Mucosa of descending colon (tissue), 3 donors: Measurements from ENCODE around the gene STAT6. TPM values are rescaled to one million over a fixed set of nuclear protein-coding genes. Genes with fewer than 3 reads are reported as not detected.
A peak's percentile ranks its signal among the peaks of the same experiment; 100 is the strongest.

ENCODE experiments used
- ATAC-seq: fragments of 200-7000 bp; cut with Tn5 transposase; one replicate; pipeline ENCODE4 v1.9.1; 2020; ENCODE audit warnings: mild to moderate bottlenecking, moderate library complexity
- DNase-seq, 3 donors: peaks; one replicate each; pipeline ENCODE4 v3.0.0-alpha.2; 2020
- H3K36me3 ChIP-seq: fragments of 200-600 bp; one replicate; pipeline ENCODE4 v1.8.0; 2021; ENCODE audit warnings: low read depth, mild to moderate bottlenecking
- H3K4me1 ChIP-seq: fragments of 200-600 bp; one replicate; pipeline ENCODE4 v1.8.0; 2021; ENCODE audit warnings: low read depth, mild to moderate bottlenecking
- H3K4me3 ChIP-seq: fragments of 200-600 bp; one replicate; pipeline ENCODE4 v1.8.0; 2021; ENCODE audit warnings: mild to moderate bottlenecking
- H3K9me3 ChIP-seq: fragments of 200-600 bp; one replicate; pipeline ENCODE4 v1.8.0; 2021; ENCODE audit warnings: mild to moderate bottlenecking
- intact Hi-C, 2 donors: fragments of 100-400 bp; cut with DNase I in 1 of 2; cut with micrococcal nuclease in 1 of 2; formaldehyde crosslinking; loops; one replicate each; pipeline versions ENCODE4 v1.11.0 to v1.11.1; 2022; cut with DNase I, micrococcal nuclease
- total RNA-seq, 3 donors: library from RNA; stranded (reverse); fragmentation: NEBNext Ultra II Directional in 2 of 3; extraction: Animal tissue kit (Norgen Biotek cat#: 25700) in 2 of 3; gene quantifications; one replicate each; pipeline versions ENCODE4 v1.2.1 to v1.2.4, GENCODE V29; 2021 to 2023
- TF ChIP-seq, protein P1 (sequence below): fragments of 200-600 bp; IDR thresholded peaks from one replicate; pipeline ENCODE4 v1.8.0; 2022; ENCODE audit warnings: antibody characterized with exemption, mild to moderate bottlenecking
- donor health status: DM: no; HTN: no; CAD: no; lungs with moderate emphysema.
- donor health status: DM: no; HTN: no; CAD: no.
- donor health status: DM: no; HTN: yes; CAD: no.

STAT6 gene
- total RNA-seq, 3 donors from 2014 or later, result 219 to 286 (median 281) TPM

DNA sequence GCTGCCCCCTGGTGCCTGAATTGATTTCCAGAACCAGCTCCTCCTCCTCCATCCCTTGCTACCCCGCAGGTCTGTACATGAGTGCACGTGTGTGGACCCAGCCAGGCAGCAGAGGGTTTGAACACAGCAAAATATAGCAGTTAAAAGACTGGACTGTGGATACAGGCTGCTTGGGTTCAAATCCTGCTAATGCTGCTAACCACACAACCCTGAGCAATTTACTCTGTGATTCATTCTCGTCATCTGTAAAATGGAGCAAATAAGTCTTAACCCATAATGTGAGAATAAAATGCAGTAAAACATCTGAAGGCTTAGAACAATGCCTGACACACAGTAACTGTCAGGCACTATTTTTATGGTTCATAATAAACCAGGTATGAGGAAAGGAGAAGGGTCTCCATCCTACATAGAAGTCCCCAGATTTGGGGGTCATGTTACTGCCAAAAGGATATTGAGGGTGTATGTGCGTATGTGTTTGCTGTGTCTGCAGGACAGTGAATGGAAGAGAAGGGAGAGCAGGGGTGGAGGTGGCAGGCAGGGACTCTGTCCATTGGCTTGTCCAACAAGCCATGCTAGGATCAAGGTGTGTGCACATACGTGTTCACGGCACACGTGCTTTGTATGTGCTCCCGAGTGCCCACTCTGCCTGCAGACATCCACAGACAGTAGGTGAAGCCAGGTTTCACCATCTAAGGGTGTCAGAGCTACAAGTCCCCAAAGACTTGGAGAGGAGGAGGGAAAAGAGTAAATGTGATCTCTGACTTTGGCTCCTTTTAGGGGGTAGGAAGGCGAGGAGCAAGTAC lies 1.5 kb upstream of the STAT6 start:
- Histone ChIP-seq H3K4me1 (peaks cover 14% of the 10 kb centered on the region), H3K9me3 (no peaks in the 10 kb centered on the region), H3K4me3 (no peak overlapping the region), H3K36me3 (no peaks in the 10 kb centered on the region)
- TF ChIP-seq, protein P1, sequence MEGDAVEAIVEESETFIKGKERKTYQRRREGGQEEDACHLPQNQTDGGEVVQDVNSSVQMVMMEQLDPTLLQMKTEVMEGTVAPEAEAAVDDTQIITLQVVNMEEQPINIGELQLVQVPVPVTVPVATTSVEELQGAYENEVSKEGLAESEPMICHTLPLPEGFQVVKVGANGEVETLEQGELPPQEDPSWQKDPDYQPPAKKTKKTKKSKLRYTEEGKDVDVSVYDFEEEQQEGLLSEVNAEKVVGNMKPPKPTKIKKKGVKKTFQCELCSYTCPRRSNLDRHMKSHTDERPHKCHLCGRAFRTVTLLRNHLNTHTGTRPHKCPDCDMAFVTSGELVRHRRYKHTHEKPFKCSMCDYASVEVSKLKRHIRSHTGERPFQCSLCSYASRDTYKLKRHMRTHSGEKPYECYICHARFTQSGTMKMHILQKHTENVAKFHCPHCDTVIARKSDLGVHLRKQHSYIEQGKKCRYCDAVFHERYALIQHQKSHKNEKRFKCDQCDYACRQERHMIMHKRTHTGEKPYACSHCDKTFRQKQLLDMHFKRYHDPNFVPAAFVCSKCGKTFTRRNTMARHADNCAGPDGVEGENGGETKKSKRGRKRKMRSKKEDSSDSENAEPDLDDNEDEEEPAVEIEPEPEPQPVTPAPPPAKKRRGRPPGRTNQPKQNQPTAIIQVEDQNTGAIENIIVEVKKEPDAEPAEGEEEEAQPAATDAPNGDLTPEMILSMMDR, result peak; percentile 50
- ATAC-seq (peak; percentile 68), DNase-seq (peak in 2 of 3 donors; percentile 23 to 95)
- intact Hi-C loops, result loop anchor here (5.0 to 10.0 kb wide), 2 partner anchors 45 to 48 kb away; no protein-coding TSS in a partner anchor

GRCh38 chr12:57110104-57111030 lies 795 bp downstream of the STAT6 start:
- Histone ChIP-seq H3K36me3 (no peaks in the 10 kb centered on the region), H3K4me3 (peak overlapping the region; percentile 48), H3K4me1 (peaks cover 14% of the 10 kb centered on the region), H3K9me3 (no peaks in the 10 kb centered on the region)
- DNase-seq (peak; percentile 85 to 89 (median 88)), ATAC-seq (peak; percentile 21)
- intact Hi-C loops, result loop anchor here (5.0 to 10.0 kb wide), 2 partner anchors 43 to 46 kb away; no protein-coding TSS in a partner anchor
- TF ChIP-seq, protein P1, result no peak

- intact Hi-C loops, result loop anchor here (5.0 to 10.0 kb wide), 2 partner anchors 42 to 45 kb away; no protein-coding TSS in a partner anchor
- H3K4me1 ChIP-seq, result peaks cover 14% of the 10 kb centered on the region
These were observed 1.7 kb downstream of the STAT6 start for GRCh38 chr12:57109207-57110103.

DNA sequence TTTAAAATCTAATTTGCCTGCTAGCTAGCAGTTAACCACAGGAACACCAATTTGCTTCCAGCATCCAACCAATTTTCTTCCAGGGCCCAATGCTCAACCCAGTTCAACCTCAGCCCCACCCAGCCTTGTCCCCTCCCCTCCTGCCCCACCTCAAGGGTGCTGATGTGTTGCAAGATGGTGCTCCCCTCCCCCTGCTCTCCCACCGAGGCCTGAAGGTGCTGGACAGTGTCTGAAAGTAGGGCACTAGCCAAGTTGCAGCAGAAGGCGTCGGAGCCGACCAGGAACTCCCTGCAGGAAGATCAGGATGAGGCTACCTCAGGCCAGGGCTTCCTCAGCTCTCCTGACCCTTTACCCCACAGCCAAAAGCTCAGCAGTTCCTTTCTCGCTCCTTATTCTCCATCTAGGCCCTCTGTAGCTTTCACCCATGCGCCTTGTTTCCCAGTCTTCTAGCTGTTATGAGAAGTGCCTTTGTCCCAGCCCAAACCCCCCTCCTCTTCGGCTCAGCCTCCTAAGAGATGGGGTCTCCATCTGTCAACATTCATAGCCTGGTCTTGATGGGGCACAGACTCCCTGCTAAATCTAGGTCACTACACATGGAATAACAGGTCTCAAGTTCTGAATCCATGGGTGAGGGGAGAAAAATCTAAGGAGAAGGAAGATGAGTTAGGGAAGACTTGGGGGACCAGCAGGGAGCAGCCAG lies 3.6 kb downstream of the STAT6 start:
- intact Hi-C loops, result no loop called here
- no peaks in the 10 kb centered on the region for H3K36me3 ChIP-seq
- no peaks in the 10 kb centered on the region for H3K9me3 ChIP-seq
- ATAC-seq (no peak), DNase-seq (no peak)
- no peak overlapping the region for H3K4me3 ChIP-seq
- TF ChIP-seq, protein P1, result no peak
- H3K4me1 ChIP-seq, result peaks cover 15% of the 10 kb centered on the region

More at GRCh38 chr12:57109207-57110103, 1.7 kb downstream of the STAT6 start:
- DNase-seq (no peak), ATAC-seq (no peak)
- Histone ChIP-seq H3K36me3 (no peaks in the 10 kb centered on the region), H3K4me3 (peak overlapping the region; percentile 48), H3K9me3 (no peaks in the 10 kb centered on the region)
- TF ChIP-seq, protein P1, result no peak
